ENCODE measurements around the gene TMEM135. TPM values are rescaled to one million over a fixed set of nuclear protein-coding genes. Genes with fewer than 3 reads are reported as not detected.

TMEM135 gene
- total RNA-seq, 6 experiments from 2014 or later, result 12.2 to 27.9 (median 18.8) TPM

GRCh38 chr11:87203907-87204602, 166.3 kb downstream of the TMEM135 start:
- intact Hi-C loops (cut with DNase I), result no loop called here
- no peaks in the 10 kb centered on the region for H3K9me3 ChIP-seq
- no peak for TF ChIP-seq POLR2A (IDR thresholded peaks at IDR 0.05)
- no peak for TF ChIP-seq CTCF (IDR thresholded peaks at IDR 0.05)
- H3K36me3 ChIP-seq, result no peaks in the 10 kb centered on the region
- no peaks in the 10 kb centered on the region for H3K27me3 ChIP-seq
- no peak overlapping the region for H3K4me3 ChIP-seq
- peak; percentile 35 to 52 (median 48) for ATAC-seq
- no peak for DNase-seq
- 63% methylated on average over 5 of the region's 5 CpGs for WGBS (ENCODE audit: insufficient coverage, low coverage, low lambda C conversion rate, missing lambda C conversion rate)
- H3K27ac ChIP-seq, result no peak overlapping the region
- H3K4me1 ChIP-seq, result no peaks in the 10 kb centered on the region

GRCh38 chr11:87212891-87213290, 175.2 kb downstream of the TMEM135 start:
- ATAC-seq (no peak), DNase-seq (no peak)
- 100% methylated on average over 1 of the region's 1 CpG for WGBS (ENCODE audit: insufficient coverage, low coverage, low lambda C conversion rate, missing lambda C conversion rate)
- Histone ChIP-seq H3K4me1 (no peaks in the 10 kb centered on the region), H3K4me3 (no peak overlapping the region), H3K27me3 (no peaks in the 10 kb centered on the region), H3K36me3 (no peaks in the 10 kb centered on the region), H3K9me3 (no peaks in the 10 kb centered on the region), H3K27ac (no peak overlapping the region)
- TF ChIP-seq CTCF (IDR thresholded peaks at IDR 0.05) (no peak), POLR2A (IDR thresholded peaks at IDR 0.05) (no peak)
- intact Hi-C loops (cut with DNase I), result no loop called here

- H3K27ac ChIP-seq, result no peak overlapping the region
- no peak for TF ChIP-seq CTCF (IDR thresholded peaks at IDR 0.05)
- TF ChIP-seq POLR2A (IDR thresholded peaks at IDR 0.05), result no peak
- no peaks in the 10 kb centered on the region for H3K27me3 ChIP-seq
- H3K9me3 ChIP-seq, result no peaks in the 10 kb centered on the region
- no peaks in the 10 kb centered on the region for H3K4me1 ChIP-seq
- no peak overlapping the region for H3K4me3 ChIP-seq
- intact Hi-C loops (cut with DNase I), result no loop called here
- WGBS (ENCODE audit: insufficient coverage, low coverage, low lambda C conversion rate, missing lambda C conversion rate), result 73% methylated on average over 2 of the region's 2 CpGs
- H3K36me3 ChIP-seq, result no peaks in the 10 kb centered on the region
- DNase-seq (no peak), ATAC-seq (no peak)
Measured at GRCh38 chr11:87213444-87213843, 175.7 kb downstream of the TMEM135 start.

- no peak overlapping the region for H3K4me3 ChIP-seq
- no peaks in the 10 kb centered on the region for H3K27me3 ChIP-seq
- no peak for TF ChIP-seq CTCF (IDR thresholded peaks at IDR 0.05)
- no peak for TF ChIP-seq POLR2A (IDR thresholded peaks at IDR 0.05)
- 100% methylated on average over 1 of the region's 1 CpG for WGBS (ENCODE audit: insufficient coverage, low coverage, low lambda C conversion rate, missing lambda C conversion rate)
- H3K27ac ChIP-seq, result no peak overlapping the region
- no peak for DNase-seq
- no peaks in the 10 kb centered on the region for H3K9me3 ChIP-seq
- ATAC-seq, result peak in 1 of 4 donors; percentile 26
- H3K36me3 ChIP-seq, result no peaks in the 10 kb centered on the region
- intact Hi-C loops (cut with DNase I), result no loop called here
- H3K4me1 ChIP-seq, result no peaks in the 10 kb centered on the region
Measured at GRCh38 chr11:87215236-87215635, 177.5 kb downstream of the TMEM135 start.

Data from right lobe of liver (tissue), 6 donors.